Astrocyte of the spinal cord (primary cell): ENCODE results near the gene GPC1.

Experiments used
- DNase-seq: peaks from one replicate; pipeline ENCODE4 v3.0.0; 2011; ENCODE audit warnings: low read depth, low spot score
- H3K4me3 ChIP-seq: 2 replicates; pipeline ENCODE4 v1.5.1; 2011; ENCODE audit warnings: low read depth, mild to moderate bottlenecking, low read length, moderate library complexity
- in situ Hi-C: cut with HindIII; loops from 2 replicates; pipeline ENCODE4 v1.10.0; 2017; ENCODE audit warnings: low sequenced_read_pairs
- TF ChIP-seq, protein P1 (sequence below): IDR thresholded peaks from 2 replicates; pipeline ENCODE4 v1.5.1; 2012; ENCODE audit warnings: low read depth, mild to moderate bottlenecking, low read length, inconsistent platforms

GPC1 gene

DNA sequence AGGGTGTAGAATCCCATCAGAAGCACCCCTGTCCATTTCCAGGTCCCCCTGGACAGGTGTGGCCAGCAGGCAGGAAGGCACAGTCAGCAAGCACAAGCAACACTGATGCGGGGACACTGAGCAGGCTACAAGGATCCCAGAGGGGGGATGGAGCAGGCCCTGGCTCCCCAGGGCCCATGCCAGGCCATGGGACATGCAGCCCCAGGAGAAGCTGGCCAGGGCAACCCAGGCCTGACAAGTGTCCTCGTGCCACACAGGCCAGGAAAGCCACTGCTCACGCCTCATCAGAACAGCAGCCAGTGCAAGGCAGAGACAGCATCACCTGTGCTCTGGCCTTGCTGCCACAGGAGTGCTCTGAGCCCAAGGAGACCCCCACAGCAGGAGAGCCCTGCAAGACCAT is 14.1 kb upstream of the GPC1 start:
- DNase-seq = no peak
- TF ChIP-seq, protein P1, sequence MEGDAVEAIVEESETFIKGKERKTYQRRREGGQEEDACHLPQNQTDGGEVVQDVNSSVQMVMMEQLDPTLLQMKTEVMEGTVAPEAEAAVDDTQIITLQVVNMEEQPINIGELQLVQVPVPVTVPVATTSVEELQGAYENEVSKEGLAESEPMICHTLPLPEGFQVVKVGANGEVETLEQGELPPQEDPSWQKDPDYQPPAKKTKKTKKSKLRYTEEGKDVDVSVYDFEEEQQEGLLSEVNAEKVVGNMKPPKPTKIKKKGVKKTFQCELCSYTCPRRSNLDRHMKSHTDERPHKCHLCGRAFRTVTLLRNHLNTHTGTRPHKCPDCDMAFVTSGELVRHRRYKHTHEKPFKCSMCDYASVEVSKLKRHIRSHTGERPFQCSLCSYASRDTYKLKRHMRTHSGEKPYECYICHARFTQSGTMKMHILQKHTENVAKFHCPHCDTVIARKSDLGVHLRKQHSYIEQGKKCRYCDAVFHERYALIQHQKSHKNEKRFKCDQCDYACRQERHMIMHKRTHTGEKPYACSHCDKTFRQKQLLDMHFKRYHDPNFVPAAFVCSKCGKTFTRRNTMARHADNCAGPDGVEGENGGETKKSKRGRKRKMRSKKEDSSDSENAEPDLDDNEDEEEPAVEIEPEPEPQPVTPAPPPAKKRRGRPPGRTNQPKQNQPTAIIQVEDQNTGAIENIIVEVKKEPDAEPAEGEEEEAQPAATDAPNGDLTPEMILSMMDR = no peak
- in situ Hi-C loops = no loop called here
- H3K4me3 ChIP-seq = no peak overlapping the region

DNA sequence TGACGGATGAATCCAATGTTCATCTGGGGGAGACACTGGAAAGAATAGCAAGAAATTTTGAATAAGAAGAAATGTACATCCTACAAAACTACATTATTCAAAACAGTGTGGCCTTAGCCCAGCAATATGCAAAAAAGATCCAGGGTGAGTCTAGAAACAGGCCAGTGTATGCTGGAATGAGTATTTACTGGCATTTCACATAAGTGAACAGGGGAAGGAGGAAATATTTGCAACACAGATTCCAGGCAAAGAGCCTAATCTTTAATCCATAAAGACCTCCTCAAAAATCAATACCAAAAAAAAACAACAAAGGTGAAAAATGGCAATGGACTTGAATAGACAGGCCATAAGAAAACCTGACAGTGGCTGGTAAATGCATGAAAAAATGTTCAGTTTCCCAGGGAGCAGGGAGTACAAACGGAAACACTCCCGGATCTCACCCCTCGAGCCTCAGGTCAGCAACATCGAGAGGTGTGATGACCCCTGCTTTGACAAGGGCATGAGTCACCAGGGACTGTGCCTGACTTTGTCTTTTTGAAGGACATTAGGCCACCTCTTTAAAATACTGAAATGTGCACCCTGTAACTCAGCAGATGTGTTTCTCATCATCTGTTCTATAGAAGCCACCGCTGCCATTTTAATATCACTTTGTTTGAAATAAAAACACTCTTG is 12.7 kb upstream of the GPC1 start:
- no peak overlapping the region for H3K4me3 ChIP-seq
- no peak for DNase-seq
- TF ChIP-seq, protein P1 = no peak
- in situ Hi-C loops = no loop called here

DNA sequence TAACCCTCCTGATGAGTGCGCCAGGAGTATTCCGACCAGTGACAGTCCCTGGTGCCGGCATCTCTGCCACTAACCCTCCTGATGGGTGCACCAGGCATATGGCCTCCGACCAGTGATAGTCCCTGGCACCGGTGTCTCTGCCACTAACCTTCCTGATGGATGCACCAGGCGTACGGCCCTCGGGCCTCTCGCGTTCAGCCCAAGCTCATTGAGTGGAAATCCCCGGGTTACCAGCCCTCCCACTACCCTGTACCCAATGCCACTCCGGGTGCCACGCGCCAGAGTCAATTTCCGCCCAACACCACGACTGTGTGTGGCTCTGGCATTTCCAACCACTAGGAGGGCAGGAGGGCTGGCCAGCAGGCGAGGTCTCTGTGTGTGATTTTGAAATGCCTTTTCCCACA is 11.7 kb upstream of the GPC1 start:
- TF ChIP-seq, protein P1 = no peak
- in situ Hi-C loops = no loop called here
- DNase-seq = no peak

DNA sequence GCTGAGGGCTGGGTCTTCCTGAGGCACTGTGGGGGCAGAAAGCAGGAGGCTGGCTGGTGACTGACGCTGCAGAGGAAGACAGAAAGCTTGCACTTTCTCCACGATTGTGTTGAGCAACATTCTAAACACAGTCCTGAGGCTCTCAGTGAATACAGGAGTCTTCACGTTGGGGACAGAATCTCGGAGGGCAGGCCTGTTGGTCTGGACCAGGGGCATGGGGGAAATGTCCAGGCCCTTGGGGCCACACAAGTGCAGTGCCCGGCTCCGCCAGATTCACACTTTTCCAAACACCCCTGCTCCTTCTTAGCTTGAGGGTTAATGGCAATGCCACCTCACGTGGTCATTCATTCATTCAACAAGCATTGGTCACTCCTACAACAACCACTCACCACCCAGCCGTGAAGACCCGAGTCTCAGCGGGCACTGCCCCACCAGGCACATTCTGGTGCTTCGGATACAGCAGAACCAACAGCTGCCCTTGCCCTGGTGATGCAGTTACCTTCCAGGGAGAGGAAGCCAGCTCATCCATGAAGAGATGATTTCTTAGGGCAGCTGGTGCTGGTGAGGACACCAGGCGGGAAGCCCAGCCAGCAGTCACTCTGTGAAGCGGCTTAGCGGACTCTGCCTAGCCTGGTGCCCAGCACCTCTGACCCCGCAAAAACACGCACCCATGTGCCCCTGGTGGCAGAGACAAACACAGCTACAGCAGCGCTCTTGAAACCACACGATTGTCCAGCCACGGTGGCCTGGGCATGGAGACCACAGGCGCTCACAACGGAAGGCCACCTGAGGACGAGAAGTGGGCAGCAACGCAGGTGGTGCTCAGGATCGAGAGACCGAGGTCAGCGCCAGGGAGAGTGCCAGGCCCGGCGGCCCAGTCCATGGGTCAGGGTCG is 10.9 kb upstream of the GPC1 start:
- TF ChIP-seq, protein P1 = no peak
- no peak for DNase-seq
- in situ Hi-C loops = no loop called here
- no peak overlapping the region for H3K4me3 ChIP-seq

More for the DNA sequence above, 11.7 kb upstream of the GPC1 start:
- no peak overlapping the region for H3K4me3 ChIP-seq

DNA sequence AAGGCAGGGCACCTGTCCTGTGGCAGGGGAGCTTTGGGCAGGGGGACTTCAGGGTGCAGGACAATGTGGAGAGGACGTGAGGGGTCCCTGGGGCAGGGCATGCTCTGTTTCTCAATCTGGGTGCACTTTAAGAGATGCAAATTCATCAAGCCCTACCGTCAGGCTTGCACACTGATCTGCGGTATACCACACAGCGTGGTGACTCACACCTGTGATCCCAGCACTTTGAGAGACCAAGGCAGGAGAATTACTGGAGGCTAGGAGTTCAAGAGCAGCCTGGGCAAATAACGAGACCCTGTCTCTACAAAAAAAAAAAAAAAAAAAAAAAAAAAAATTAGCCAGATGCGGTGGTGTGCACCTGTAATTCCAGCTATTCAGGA is 10.2 kb upstream of the GPC1 start:
- TF ChIP-seq, protein P1 = no peak
- in situ Hi-C loops = no loop called here

DNA sequence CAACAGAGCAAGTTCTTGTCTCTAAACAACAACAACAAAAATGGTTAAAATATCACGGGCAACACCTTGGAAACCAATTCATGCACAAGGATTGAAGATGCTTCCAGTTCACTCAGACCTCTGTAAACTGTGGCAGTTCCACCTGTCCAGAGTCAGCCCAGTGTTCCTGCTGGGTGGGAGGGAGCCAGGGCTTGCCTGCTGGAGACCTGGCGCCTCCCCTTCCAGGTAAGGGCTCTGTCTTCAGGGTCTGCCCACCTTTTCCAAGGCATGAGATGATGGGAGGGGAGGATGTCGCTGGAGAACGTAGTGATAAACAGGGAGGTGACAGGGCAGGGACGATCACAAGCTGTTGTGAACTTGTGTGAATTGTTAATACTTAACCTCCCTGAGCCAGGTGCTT is 9.8 kb upstream of the GPC1 start:
- in situ Hi-C loops = no loop called here
- DNase-seq = no peak
- no peak overlapping the region for H3K4me3 ChIP-seq
- TF ChIP-seq, protein P1 = no peak

More for the DNA sequence above, 10.2 kb upstream of the GPC1 start:
- DNase-seq = no peak
- H3K4me3 ChIP-seq = no peak overlapping the region
